Measurements from ENCODE around the gene OR6J1. TPM values are rescaled to one million over a fixed set of nuclear protein-coding genes. Genes with fewer than 3 reads are reported as not detected.
A peak's percentile ranks its signal among the peaks of the same experiment; 100 is the strongest.
"Not testable (repeated sequence)": the region's sequence is repeated elsewhere in the genome, so short reads cannot be mapped to it uniquely, and the experiment has no call there.

OR6J1 gene
- polyA plus RNA-seq, 1 experiment = not detected

- no peaks in the 10 kb centered on the region for H3K9me3 ChIP-seq (ENCODE audit: control insufficient read depth, insufficient read depth, low read length)
- ChIA-PET CTCF (interaction anchor here (0.7 to 4.9 kb wide), 18 partner anchors 8 to 469 kb away, joined by 3 to 55 read pairs (median 4); partner anchors contain the start of genes ABHD4, OXA1L and PRMT5), POLR2A (interaction anchor here (0.7 to 1.7 kb wide), 6 partner anchors 9 to 1467 kb away, joined by 3 to 12 read pairs (median 3); partner anchors contain the start of genes ABHD4 and OXA1L)
- peak within 1 kb of the TSS; percentile 98 for H3K4me3 ChIP-seq (ENCODE audit: low read depth, low read length)
- no peaks in the 10 kb centered on the region for H3K27me3 ChIP-seq (ENCODE audit: control insufficient read depth, insufficient read depth, low read length)
- no peak for TF ChIP-seq CTCF (IDR thresholded peaks at IDR 0.05; ENCODE audit: low read depth, low read length)
- DNase-seq (ENCODE audit: low read depth, low spot score) = peak; percentile 99
- H3K27ac ChIP-seq (ENCODE audit: low read depth, low read length) = peak within 1 kb of the TSS; percentile 97
These were observed 54.9 kb downstream of the OR6J1 start, which contains the start of gene DAD1 for GRCh38 chr14:22589096-22589839. Gene DAD1 (minus strand): TSS chr14:22589224. CDS start chr14:22589157, 67 bp downstream.

GRCh38 chr14:22588526-22589095, 55.5 kb downstream of the OR6J1 start:
- Histone ChIP-seq H3K27ac (ENCODE audit: low read depth, low read length) (peak overlapping the region; percentile 84), H3K9me3 (ENCODE audit: control insufficient read depth, insufficient read depth, low read length) (no peaks in the 10 kb centered on the region), H3K4me3 (ENCODE audit: low read depth, low read length) (peak overlapping the region; percentile 98), H3K27me3 (ENCODE audit: control insufficient read depth, insufficient read depth, low read length) (no peaks in the 10 kb centered on the region)
- TF ChIP-seq CTCF (IDR thresholded peaks at IDR 0.05; ENCODE audit: low read depth, low read length) = no peak
- POLR2A ChIA-PET = interaction anchor here (0.6 to 1.7 kb wide), 4 partner anchors 10 to 263 kb away, joined by 3 to 12 read pairs (median 3); partner anchors contain the start of genes ABHD4 and OXA1L
- no peak for DNase-seq (ENCODE audit: low read depth, low spot score)
- CTCF ChIA-PET = interaction anchor here (1.0 to 4.9 kb wide), 9 partner anchors 12 to 469 kb away, joined by 3 to 55 read pairs (median 16); partner anchors contain the start of genes ABHD4, OXA1L and PRMT5

- not testable (repeated sequence) for H3K27ac ChIP-seq (ENCODE audit: low read depth, low read length); DNase-seq (ENCODE audit: low read depth, low spot score); H3K27me3 ChIP-seq (ENCODE audit: control insufficient read depth, insufficient read depth, low read length); H3K9me3 ChIP-seq (ENCODE audit: control insufficient read depth, insufficient read depth, low read length)
- peak overlapping the region; percentile 98 for H3K4me3 ChIP-seq (ENCODE audit: low read depth, low read length)
- ChIA-PET POLR2A (interaction anchor here (0.6 kb wide), 1 partner anchor 15 kb away, joined by 3 read pairs; no protein-coding TSS in a partner anchor), CTCF (interaction anchor here (0.7 to 4.9 kb wide), 5 partner anchors 12 to 261 kb away, joined by 4 to 55 read pairs (median 21); partner anchors contain the start of gene ABHD4)
These were observed 56.3 kb downstream of the OR6J1 start for GRCh38 chr14:22587677-22588422.

- POLR2A ChIA-PET = no interaction called here
- H3K27me3 ChIP-seq (ENCODE audit: control insufficient read depth, insufficient read depth, low read length) = no peaks in the 10 kb centered on the region
- TF ChIP-seq CTCF (IDR thresholded peaks at IDR 0.05; ENCODE audit: low read depth, low read length) = no peak
- H3K9me3 ChIP-seq (ENCODE audit: control insufficient read depth, insufficient read depth, low read length) = no peaks in the 10 kb centered on the region
- H3K4me3 ChIP-seq (ENCODE audit: low read depth, low read length) = no peak overlapping the region; the same call in 1 of the 2 replicates
- H3K27ac ChIP-seq (ENCODE audit: low read depth, low read length) = no peak overlapping the region
- CTCF ChIA-PET = interaction anchor here (1.5 to 4.9 kb wide), 3 partner anchors 16 to 286 kb away, joined by 4 to 55 read pairs (median 16); no protein-coding TSS in a partner anchor
- no peak for DNase-seq (ENCODE audit: low read depth, low spot score)
These were observed 56.9 kb downstream of the OR6J1 start for GRCh38 chr14:22587247-22587646.

- no peak for DNase-seq (ENCODE audit: low read depth, low spot score)
- ChIA-PET CTCF (interaction anchor here (1.1 to 4.5 kb wide), 2 partner anchors 13 to 27 kb away, joined by 3 to 34 read pairs; no protein-coding TSS in a partner anchor), POLR2A (no interaction called here)
- no peak overlapping the region for H3K4me3 ChIP-seq (ENCODE audit: low read depth, low read length)
- no peaks in the 10 kb centered on the region for H3K9me3 ChIP-seq (ENCODE audit: control insufficient read depth, insufficient read depth, low read length)
- no peak overlapping the region for H3K27ac ChIP-seq (ENCODE audit: low read depth, low read length)
- H3K27me3 ChIP-seq (ENCODE audit: control insufficient read depth, insufficient read depth, low read length) = no peaks in the 10 kb centered on the region
- no peak for TF ChIP-seq CTCF (IDR thresholded peaks at IDR 0.05; ENCODE audit: low read depth, low read length)
These were observed 60.2 kb downstream of the OR6J1 start for GRCh38 chr14:22583994-22584393.
